Stimulated activated memory B cell treated with anti-CD40 and anti-IgM and Interleukin-4, amounts not matched to agents 10 μg/mL and 1 μg/mL and 100 μg/mL, for 72 hours (primary cell): ENCODE results near the gene PCNP.
"Not testable (repeated sequence)": the region's sequence is repeated elsewhere in the genome, so short reads cannot be mapped to it uniquely, and the experiment has no call there.

Experiments used
- ATAC-seq: fragments of 150-1000 bp; cut with Tn5 transposase; 2 replicates; pipeline ENCODE4 v1.10.0; 2021
- H3K27ac Mint-ChIP-seq: one replicate; pipeline ENCODE4 v1.8.0; 2022; ENCODE audit warnings: mild to moderate bottlenecking, mixed read lengths
- H3K27me3 Mint-ChIP-seq: one replicate; pipeline ENCODE4 v1.8.0; 2022; ENCODE audit warnings: mixed read lengths
- H3K36me3 Mint-ChIP-seq: one replicate; pipeline ENCODE4 v1.8.0; 2022; ENCODE audit warnings: mixed read lengths
- H3K4me1 Mint-ChIP-seq: one replicate; pipeline ENCODE4 v1.8.0; 2022; ENCODE audit warnings: mixed read lengths
- H3K4me3 Mint-ChIP-seq: one replicate; pipeline ENCODE4 v1.8.0; 2022; ENCODE audit warnings: mild to moderate bottlenecking, moderate library complexity, mixed read lengths
- H3K9me3 Mint-ChIP-seq: one replicate; pipeline ENCODE4 v1.8.0; 2022; ENCODE audit warnings: mixed read lengths

Gene PCNP

GRCh38 chr3:101549473-101549872 lies 24.5 kb upstream of the PCNP start:
- H3K36me3 Mint-ChIP-seq, result no peaks in the 10 kb centered on the region
- no peaks in the 10 kb centered on the region for H3K9me3 Mint-ChIP-seq
- no peak overlapping the region for H3K27ac Mint-ChIP-seq
- no peaks in the 10 kb centered on the region for H3K4me1 Mint-ChIP-seq
- no peak for ATAC-seq
- no peak overlapping the region for H3K4me3 Mint-ChIP-seq
- H3K27me3 Mint-ChIP-seq, result no peaks in the 10 kb centered on the region

- not testable (repeated sequence) for H3K4me1 Mint-ChIP-seq, H3K36me3 Mint-ChIP-seq, H3K27ac Mint-ChIP-seq, H3K27me3 Mint-ChIP-seq, H3K4me3 Mint-ChIP-seq, H3K9me3 Mint-ChIP-seq
- peak; percentile 55 for ATAC-seq
Measured at GRCh38 chr3:101551359-101552081, 22.5 kb upstream of the PCNP start.

DNA sequence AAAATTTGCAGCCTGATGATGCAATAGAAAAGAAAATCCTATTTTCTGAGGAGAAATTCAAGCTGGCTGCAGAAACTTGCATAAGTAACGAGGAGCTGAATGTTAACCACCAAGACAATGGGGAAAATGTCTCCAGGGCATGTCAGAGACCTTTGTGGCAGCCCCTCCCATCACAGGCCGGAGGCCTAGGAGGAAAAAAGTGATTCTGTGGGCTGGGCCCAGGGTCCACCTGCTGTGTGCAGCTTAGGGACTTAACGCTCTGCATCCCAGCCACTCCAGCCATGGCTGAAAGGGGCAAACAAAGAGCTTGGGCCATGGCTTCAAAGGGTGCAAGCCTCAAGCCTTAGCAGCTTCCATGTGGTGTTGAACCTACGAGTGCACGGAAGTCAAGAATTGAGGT lies 20.6 kb upstream of the PCNP start:
- ATAC-seq, H3K9me3 Mint-ChIP-seq, H3K27me3 Mint-ChIP-seq, H3K4me1 Mint-ChIP-seq, H3K27ac Mint-ChIP-seq, H3K36me3 Mint-ChIP-seq, H3K4me3 Mint-ChIP-seq: not testable (repeated sequence)

GRCh38 chr3:101556064-101556463 lies 17.9 kb upstream of the PCNP start:
- Mint-ChIP-seq H3K27me3 (peaks cover 8% of the 10 kb centered on the region), H3K9me3 (no peaks in the 10 kb centered on the region), H3K4me1 (peaks cover 4% of the 10 kb centered on the region), H3K4me3 (no peak overlapping the region), H3K27ac (no peak overlapping the region), H3K36me3 (no peaks in the 10 kb centered on the region)
- ATAC-seq, result no peak

- no peaks in the 10 kb centered on the region for H3K9me3 Mint-ChIP-seq
- H3K27me3 Mint-ChIP-seq, result peaks cover 8% of the 10 kb centered on the region
- peak; percentile 100 for ATAC-seq
- H3K4me1 Mint-ChIP-seq, result peaks cover 31% of the 10 kb centered on the region
- H3K36me3 Mint-ChIP-seq, result peaks cover 17% of the 10 kb centered on the region
- peak within 1 kb of the TSS; percentile 96 for H3K27ac Mint-ChIP-seq
- peak within 1 kb of the TSS; percentile 97 for H3K4me3 Mint-ChIP-seq
Measured at GRCh38 chr3:101561630-101562328, 12.2 kb upstream of the PCNP start, which contains the start of gene TRMT10C. Gene TRMT10C, plus strand, starts transcription at chr3:101561868. Its CDS starts 2,914 bp downstream, at chr3:101564782.

DNA sequence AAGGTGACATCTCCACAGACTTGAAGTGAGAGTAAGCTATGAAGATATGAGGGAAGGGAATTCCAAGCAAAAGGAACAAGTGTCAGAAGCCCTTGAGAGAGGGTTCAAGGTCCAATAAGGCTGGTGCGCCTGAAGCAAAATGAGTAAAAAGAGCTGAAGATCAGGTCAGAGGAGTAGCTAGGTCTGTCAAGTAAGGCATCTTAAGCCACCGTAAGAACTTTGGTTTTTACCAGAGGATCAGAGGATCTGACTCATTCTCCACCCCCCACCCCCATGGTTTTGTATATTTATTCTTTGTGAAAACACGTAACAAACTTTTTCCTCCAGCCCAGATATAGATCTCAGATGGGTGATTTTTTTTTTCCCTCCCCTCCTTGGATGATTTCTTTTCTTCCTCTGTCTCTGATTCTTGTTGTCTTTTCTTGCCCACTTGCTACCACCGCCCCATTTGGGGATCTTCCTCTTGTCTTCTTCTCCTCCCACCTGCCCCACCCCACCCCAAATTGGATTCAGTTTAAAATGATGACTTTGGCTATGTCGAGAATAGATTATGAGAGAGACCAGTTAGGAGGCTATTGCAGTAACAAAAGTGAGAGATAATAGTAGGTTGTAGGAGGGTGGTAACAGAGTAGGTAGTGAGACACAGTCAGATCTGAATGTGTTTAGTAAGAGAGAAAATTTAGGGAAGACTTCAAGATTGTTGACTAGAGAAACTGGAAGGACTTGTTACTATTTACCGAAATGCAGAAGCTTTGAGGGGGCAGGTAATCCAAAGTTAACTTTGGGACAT lies 6.3 kb upstream of the PCNP start:
- H3K4me3 Mint-ChIP-seq, result no peak overlapping the region
- no peak for ATAC-seq
- peaks cover 33% of the 10 kb centered on the region for H3K36me3 Mint-ChIP-seq
- H3K9me3 Mint-ChIP-seq, result no peaks in the 10 kb centered on the region
- peaks cover 33% of the 10 kb centered on the region for H3K4me1 Mint-ChIP-seq
- H3K27me3 Mint-ChIP-seq, result no peaks in the 10 kb centered on the region
- H3K27ac Mint-ChIP-seq, result no peak overlapping the region

GRCh38 chr3:101571028-101571895 lies 2.7 kb upstream of the PCNP start:
- H3K4me3 Mint-ChIP-seq, result no peak overlapping the region
- no peaks in the 10 kb centered on the region for H3K9me3 Mint-ChIP-seq
- no peak for ATAC-seq
- H3K27me3 Mint-ChIP-seq, result no peaks in the 10 kb centered on the region
- peaks cover 31% of the 10 kb centered on the region for H3K4me1 Mint-ChIP-seq
- H3K27ac Mint-ChIP-seq, result no peak overlapping the region
- peaks cover 20% of the 10 kb centered on the region for H3K36me3 Mint-ChIP-seq

DNA sequence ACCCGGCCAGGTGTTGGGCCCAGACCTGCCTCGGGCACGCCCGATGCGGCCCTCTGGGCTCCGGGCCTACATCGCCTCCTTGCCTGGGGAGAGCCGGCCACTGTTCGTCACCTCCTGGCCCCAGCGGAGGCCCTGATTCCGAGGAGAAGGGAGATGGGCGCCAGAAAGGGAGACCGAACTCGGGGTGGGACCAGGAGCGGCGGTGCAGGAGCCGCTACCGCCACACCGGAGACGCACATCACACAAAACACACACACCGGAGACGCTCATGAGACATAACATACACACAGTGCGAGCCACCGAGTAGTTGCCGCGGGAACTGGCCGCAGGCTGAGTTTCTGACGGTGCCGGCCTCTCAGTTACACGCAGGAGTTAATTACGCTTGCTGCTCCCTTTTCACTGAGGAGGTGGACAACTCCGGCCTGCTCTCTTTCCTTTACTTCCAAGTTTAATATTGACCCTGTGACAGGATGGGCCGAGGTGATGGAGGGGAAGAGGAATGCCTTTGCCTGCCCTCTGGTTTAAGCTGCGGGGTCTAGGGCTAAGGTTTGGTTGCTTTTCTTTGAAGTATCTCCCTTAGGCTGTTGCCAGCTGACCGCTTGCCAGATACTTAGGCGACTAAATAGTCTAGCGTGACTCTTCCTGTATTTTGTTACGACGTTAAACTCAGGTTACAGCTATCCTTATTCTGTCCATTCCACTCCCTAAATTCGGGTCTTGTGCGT lies 570 bp downstream of the PCNP start:
- no peaks in the 10 kb centered on the region for H3K27me3 Mint-ChIP-seq
- peak; percentile 83 for ATAC-seq
- peaks cover 46% of the 10 kb centered on the region for H3K4me1 Mint-ChIP-seq
- H3K27ac Mint-ChIP-seq, result peak overlapping the region; percentile 87
- peaks cover 7% of the 10 kb centered on the region for H3K36me3 Mint-ChIP-seq
- H3K4me3 Mint-ChIP-seq, result peak overlapping the region; percentile 82
- no peaks in the 10 kb centered on the region for H3K9me3 Mint-ChIP-seq

DNA sequence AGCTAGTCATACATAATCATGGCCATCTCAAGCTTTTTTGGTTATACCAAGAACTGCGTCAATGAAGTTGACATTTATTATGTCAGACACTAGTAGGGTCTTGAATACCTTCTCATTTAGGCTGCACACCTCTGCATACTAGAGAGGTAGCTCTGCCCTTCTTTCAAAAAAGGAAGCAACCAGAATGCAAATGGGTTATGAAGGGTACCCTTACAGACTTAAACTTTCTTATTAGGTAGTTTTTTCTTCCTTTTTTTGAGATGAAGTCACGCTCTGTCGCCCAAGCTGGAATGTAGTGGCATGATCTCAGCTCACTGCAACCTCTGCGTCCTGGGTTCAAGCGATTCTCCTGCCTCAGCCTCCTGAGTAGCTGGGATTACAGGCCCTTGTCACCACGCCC lies 3.3 kb downstream of the PCNP start:
- Mint-ChIP-seq H3K36me3 (peaks cover 15% of the 10 kb centered on the region), H3K9me3 (no peaks in the 10 kb centered on the region), H3K27me3 (no peaks in the 10 kb centered on the region), H3K27ac (peak overlapping the region; percentile 17), H3K4me1 (peaks cover 54% of the 10 kb centered on the region), H3K4me3 (no peak overlapping the region)
- no peak for ATAC-seq

DNA sequence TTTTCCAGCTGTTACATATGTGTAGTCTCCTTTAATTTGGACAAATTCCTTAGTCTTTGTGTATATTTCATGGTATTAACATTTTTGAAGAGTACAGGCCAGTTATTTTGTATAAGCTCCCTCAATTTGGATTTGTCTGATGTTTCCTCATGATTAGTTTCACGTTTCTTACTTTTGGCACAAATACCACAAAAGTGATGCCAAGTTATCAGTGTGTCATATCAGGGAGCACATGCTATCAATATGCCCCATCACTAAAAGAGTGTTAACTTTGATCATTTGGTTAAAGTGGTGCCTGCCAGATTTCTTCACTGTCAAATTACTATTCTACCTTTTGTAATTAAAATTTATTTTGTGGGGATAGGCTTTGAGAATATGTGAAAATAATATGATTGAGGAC lies 14.6 kb downstream of the PCNP start:
- H3K4me3 Mint-ChIP-seq, result no peak overlapping the region
- no peaks in the 10 kb centered on the region for H3K9me3 Mint-ChIP-seq
- H3K4me1 Mint-ChIP-seq, result peaks cover 14% of the 10 kb centered on the region
- no peak overlapping the region for H3K27ac Mint-ChIP-seq
- no peak for ATAC-seq
- peaks cover 37% of the 10 kb centered on the region for H3K36me3 Mint-ChIP-seq
- H3K27me3 Mint-ChIP-seq, result no peaks in the 10 kb centered on the region

GRCh38 chr3:101591071-101591470 lies 17.1 kb downstream of the PCNP start:
- peaks cover 36% of the 10 kb centered on the region for H3K36me3 Mint-ChIP-seq
- H3K9me3 Mint-ChIP-seq, result no peaks in the 10 kb centered on the region
- H3K27me3 Mint-ChIP-seq, result no peaks in the 10 kb centered on the region
- peaks cover 14% of the 10 kb centered on the region for H3K4me1 Mint-ChIP-seq
- H3K27ac Mint-ChIP-seq, result no peak overlapping the region
- H3K4me3 Mint-ChIP-seq, result no peak overlapping the region
- ATAC-seq, result no peak

GRCh38 chr3:101602731-101603130 lies 28.8 kb downstream of the PCNP start:
- Mint-ChIP-seq H3K27me3 (no peaks in the 10 kb centered on the region), H3K9me3 (peaks cover 3% of the 10 kb centered on the region), H3K36me3 (peaks cover 5% of the 10 kb centered on the region), H3K27ac (no peak overlapping the region), H3K4me1 (no peaks in the 10 kb centered on the region), H3K4me3 (no peak overlapping the region)
- ATAC-seq, result no peak

DNA sequence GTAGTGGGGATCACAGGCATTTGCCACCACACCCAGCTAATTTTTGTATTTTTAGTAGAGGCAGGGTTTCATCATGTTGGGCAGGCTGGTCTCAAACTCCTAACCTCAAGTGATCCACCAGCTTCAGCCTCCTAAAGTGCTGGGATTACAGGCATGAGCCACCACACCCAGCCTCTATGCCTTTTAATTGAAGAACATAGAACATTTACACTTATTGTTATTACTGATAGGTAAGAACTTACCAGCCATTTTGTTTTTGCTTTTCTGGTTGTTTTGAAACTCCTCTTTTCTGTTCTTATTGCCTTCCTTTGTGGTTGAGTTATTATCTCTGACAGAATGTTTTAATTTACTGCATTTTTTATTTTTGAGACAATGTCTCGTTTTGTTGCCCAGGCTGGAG lies 29.2 kb downstream of the PCNP start:
- no peak for ATAC-seq
- H3K4me3 Mint-ChIP-seq, result no peak overlapping the region
- no peak overlapping the region for H3K27ac Mint-ChIP-seq

GRCh38 chr3:101605398-101605797 lies 31.4 kb downstream of the PCNP start:
- H3K36me3 Mint-ChIP-seq, H3K4me1 Mint-ChIP-seq, H3K27me3 Mint-ChIP-seq, H3K4me3 Mint-ChIP-seq, H3K9me3 Mint-ChIP-seq, H3K27ac Mint-ChIP-seq, ATAC-seq: not testable (repeated sequence)

More for the DNA sequence above, 29.2 kb downstream of the PCNP start:
- H3K9me3 Mint-ChIP-seq, result peaks cover 3% of the 10 kb centered on the region
- H3K36me3 Mint-ChIP-seq, result peaks cover 4% of the 10 kb centered on the region
- H3K27me3 Mint-ChIP-seq, result no peaks in the 10 kb centered on the region
- H3K4me1 Mint-ChIP-seq, result no peaks in the 10 kb centered on the region
